ENCODE data around the gene KRT72.

KRT72 gene

GRCh38 chr12:52582971-52583456 lies 18.2 kb downstream of the KRT72 start:
- no peak overlapping the region for H3K4me3 ChIP-seq (ENCODE audit: low read length)
- H3K4me1 ChIP-seq (ENCODE audit: control insufficient read depth, insufficient read depth, low read length): no peaks in the 10 kb centered on the region
- no peaks in the 10 kb centered on the region for H3K9me3 ChIP-seq (replicated peaks; ENCODE audit: low read length)
- H3K9ac ChIP-seq (ENCODE audit: low read depth, low read length): no peak overlapping the region
- H3K4me2 ChIP-seq (ENCODE audit: low read length): no peak overlapping the region
- no peaks in the 10 kb centered on the region for H3K36me3 ChIP-seq (ENCODE audit: insufficient read depth, low read length)
- peaks cover 58% of the 10 kb centered on the region for H3K27me3 ChIP-seq (ENCODE audit: control insufficient read depth, insufficient read depth, low read length)

- Histone ChIP-seq H3K4me3 (ENCODE audit: low read length) (no peak overlapping the region), H3K36me3 (ENCODE audit: insufficient read depth, low read length) (no peaks in the 10 kb centered on the region), H3K9me3 (replicated peaks; ENCODE audit: low read length) (no peaks in the 10 kb centered on the region), H3K27me3 (ENCODE audit: control insufficient read depth, insufficient read depth, low read length) (peaks cover 55% of the 10 kb centered on the region), H3K4me2 (ENCODE audit: low read length) (no peak overlapping the region), H3K4me1 (ENCODE audit: control insufficient read depth, insufficient read depth, low read length) (no peaks in the 10 kb centered on the region), H3K9ac (ENCODE audit: low read depth, low read length) (no peak overlapping the region)
These were observed 18.8 kb downstream of the KRT72 start for GRCh38 chr12:52582486-52582885.

DNA sequence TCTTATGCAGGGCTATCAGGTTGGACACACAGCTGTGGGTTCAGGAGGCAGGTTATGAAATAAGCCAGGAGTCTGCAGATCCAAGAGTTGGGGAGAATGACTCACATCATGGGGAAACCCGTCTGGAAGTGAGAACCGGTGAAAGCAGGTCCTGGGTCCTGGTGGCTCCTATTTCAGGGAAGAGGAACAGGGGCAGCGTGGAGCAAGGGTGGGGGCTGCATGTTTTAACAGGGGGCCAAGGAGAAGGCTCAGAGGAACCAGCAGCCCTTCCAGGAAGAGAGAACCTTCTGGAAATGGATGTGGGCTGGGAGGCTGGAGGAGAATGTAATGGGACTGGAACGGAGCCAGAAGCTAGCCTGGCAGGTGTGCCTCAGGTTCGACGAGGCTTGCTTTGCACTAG lies 19.8 kb downstream of the KRT72 start:
- Histone ChIP-seq H3K9me3 (replicated peaks; ENCODE audit: low read length) (no peaks in the 10 kb centered on the region), H3K4me1 (ENCODE audit: control insufficient read depth, insufficient read depth, low read length) (no peaks in the 10 kb centered on the region), H3K9ac (ENCODE audit: low read depth, low read length) (no peak overlapping the region), H3K4me3 (ENCODE audit: low read length) (no peak overlapping the region), H3K36me3 (ENCODE audit: insufficient read depth, low read length) (no peaks in the 10 kb centered on the region), H3K4me2 (ENCODE audit: low read length) (no peak overlapping the region), H3K27me3 (ENCODE audit: control insufficient read depth, insufficient read depth, low read length) (peaks cover 53% of the 10 kb centered on the region)

GRCh38 chr12:52581066-52581465 lies 20.2 kb downstream of the KRT72 start:
- no peaks in the 10 kb centered on the region for H3K9me3 ChIP-seq (replicated peaks; ENCODE audit: low read length)
- no peaks in the 10 kb centered on the region for H3K36me3 ChIP-seq (ENCODE audit: insufficient read depth, low read length)
- no peak overlapping the region for H3K9ac ChIP-seq (ENCODE audit: low read depth, low read length)
- H3K4me1 ChIP-seq (ENCODE audit: control insufficient read depth, insufficient read depth, low read length): no peaks in the 10 kb centered on the region
- H3K4me3 ChIP-seq (ENCODE audit: low read length): no peak overlapping the region
- no peak overlapping the region for H3K4me2 ChIP-seq (ENCODE audit: low read length)
- H3K27me3 ChIP-seq (ENCODE audit: control insufficient read depth, insufficient read depth, low read length): peaks cover 53% of the 10 kb centered on the region

- no peaks in the 10 kb centered on the region for H3K4me1 ChIP-seq (ENCODE audit: control insufficient read depth, insufficient read depth, low read length)
- H3K36me3 ChIP-seq (ENCODE audit: insufficient read depth, low read length): no peaks in the 10 kb centered on the region
- H3K9ac ChIP-seq (ENCODE audit: low read depth, low read length): no peak overlapping the region
- peaks cover 55% of the 10 kb centered on the region for H3K27me3 ChIP-seq (ENCODE audit: control insufficient read depth, insufficient read depth, low read length)
- no peak overlapping the region for H3K4me2 ChIP-seq (ENCODE audit: low read length)
- H3K4me3 ChIP-seq (ENCODE audit: low read length): no peak overlapping the region
- no peaks in the 10 kb centered on the region for H3K9me3 ChIP-seq (replicated peaks; ENCODE audit: low read length)
These were observed 20.8 kb downstream of the KRT72 start for GRCh38 chr12:52580496-52580895.

- H3K4me2 ChIP-seq (ENCODE audit: low read length): no peak overlapping the region
- H3K27me3 ChIP-seq (ENCODE audit: control insufficient read depth, insufficient read depth, low read length): peaks cover 60% of the 10 kb centered on the region
- H3K9me3 ChIP-seq (replicated peaks; ENCODE audit: low read length): no peaks in the 10 kb centered on the region
- no peaks in the 10 kb centered on the region for H3K4me1 ChIP-seq (ENCODE audit: control insufficient read depth, insufficient read depth, low read length)
- no peak overlapping the region for H3K4me3 ChIP-seq (ENCODE audit: low read length)
- H3K9ac ChIP-seq (ENCODE audit: low read depth, low read length): no peak overlapping the region
- H3K36me3 ChIP-seq (ENCODE audit: insufficient read depth, low read length): no peaks in the 10 kb centered on the region
These were observed 21.5 kb downstream of the KRT72 start for GRCh38 chr12:52579468-52580465.

- Histone ChIP-seq H3K4me1 (ENCODE audit: control insufficient read depth, insufficient read depth, low read length) (no peaks in the 10 kb centered on the region), H3K27me3 (ENCODE audit: control insufficient read depth, insufficient read depth, low read length) (peaks cover 70% of the 10 kb centered on the region)
These were observed 22.8 kb downstream of the KRT72 start for GRCh38 chr12:52578469-52578868.

GRCh38 chr12:52577316-52577715 lies 23.9 kb downstream of the KRT72 start:
- Histone ChIP-seq H3K4me3 (ENCODE audit: low read length) (no peak overlapping the region), H3K27me3 (ENCODE audit: control insufficient read depth, insufficient read depth, low read length) (peaks cover 79% of the 10 kb centered on the region), H3K4me1 (ENCODE audit: control insufficient read depth, insufficient read depth, low read length) (no peaks in the 10 kb centered on the region), H3K36me3 (ENCODE audit: insufficient read depth, low read length) (no peaks in the 10 kb centered on the region), H3K9me3 (replicated peaks; ENCODE audit: low read length) (no peaks in the 10 kb centered on the region), H3K4me2 (ENCODE audit: low read length) (no peak overlapping the region), H3K9ac (ENCODE audit: low read depth, low read length) (no peak overlapping the region)

More at GRCh38 chr12:52578469-52578868, 22.8 kb downstream of the KRT72 start:
- Histone ChIP-seq H3K4me3 (ENCODE audit: low read length) (no peak overlapping the region), H3K9ac (ENCODE audit: low read depth, low read length) (no peak overlapping the region), H3K36me3 (ENCODE audit: insufficient read depth, low read length) (no peaks in the 10 kb centered on the region), H3K9me3 (replicated peaks; ENCODE audit: low read length) (no peaks in the 10 kb centered on the region), H3K4me2 (ENCODE audit: low read length) (no peak overlapping the region)

DNA sequence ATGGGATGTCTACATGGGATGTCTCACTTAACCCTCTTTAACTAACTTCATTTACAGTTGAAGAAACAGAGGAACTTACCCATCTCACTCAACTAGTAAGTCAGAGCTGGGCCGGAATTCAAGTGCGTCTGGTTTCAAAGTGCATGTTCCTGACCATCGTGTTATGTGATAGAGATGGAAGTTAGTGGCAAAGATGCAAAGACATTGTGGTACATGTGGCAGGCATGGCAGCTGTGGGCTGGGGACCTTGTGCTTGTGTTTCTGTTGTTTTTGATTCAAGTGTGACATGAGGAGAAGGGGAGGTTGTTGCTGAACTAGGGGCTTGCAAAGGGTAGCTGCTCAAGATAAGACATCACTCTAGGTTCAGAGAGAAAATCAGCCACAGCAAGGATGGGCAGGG lies 25.3 kb downstream of the KRT72 start:
- no peaks in the 10 kb centered on the region for H3K4me1 ChIP-seq (ENCODE audit: control insufficient read depth, insufficient read depth, low read length)
- no peak overlapping the region for H3K4me3 ChIP-seq (ENCODE audit: low read length)
- no peaks in the 10 kb centered on the region for H3K9me3 ChIP-seq (replicated peaks; ENCODE audit: low read length)
- no peak overlapping the region for H3K9ac ChIP-seq (ENCODE audit: low read depth, low read length)
- no peak overlapping the region for H3K4me2 ChIP-seq (ENCODE audit: low read length)
- H3K36me3 ChIP-seq (ENCODE audit: insufficient read depth, low read length): no peaks in the 10 kb centered on the region
- peaks cover 82% of the 10 kb centered on the region for H3K27me3 ChIP-seq (ENCODE audit: control insufficient read depth, insufficient read depth, low read length)

DNA sequence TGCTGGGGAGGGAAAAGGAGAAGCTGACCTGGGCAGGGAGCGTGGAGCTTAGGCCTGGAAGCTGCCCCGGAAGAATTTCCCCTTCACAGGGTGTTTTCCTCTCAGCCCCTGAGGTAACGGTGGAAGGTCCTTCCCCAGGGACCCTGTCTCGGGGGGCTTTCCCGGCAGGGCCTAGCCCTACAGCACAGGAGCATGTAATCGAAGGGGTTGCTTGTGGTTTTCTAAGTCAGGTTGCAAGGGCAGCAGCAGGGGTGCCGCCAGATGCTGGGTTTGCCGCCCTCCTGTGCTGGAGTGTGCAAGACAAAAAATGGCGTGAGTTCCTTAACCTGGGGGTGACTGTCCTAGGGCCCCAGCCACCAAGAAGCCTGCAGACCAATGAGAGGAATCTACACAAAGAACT lies 26.0 kb downstream of the KRT72 start:
- no peaks in the 10 kb centered on the region for H3K36me3 ChIP-seq (ENCODE audit: insufficient read depth, low read length)
- H3K9me3 ChIP-seq (replicated peaks; ENCODE audit: low read length): no peaks in the 10 kb centered on the region
- no peak overlapping the region for H3K4me3 ChIP-seq (ENCODE audit: low read length)
- H3K27me3 ChIP-seq (ENCODE audit: control insufficient read depth, insufficient read depth, low read length): peaks cover 82% of the 10 kb centered on the region
- no peak overlapping the region for H3K9ac ChIP-seq (ENCODE audit: low read depth, low read length)
- no peak overlapping the region for H3K4me2 ChIP-seq (ENCODE audit: low read length)
- H3K4me1 ChIP-seq (ENCODE audit: control insufficient read depth, insufficient read depth, low read length): no peaks in the 10 kb centered on the region

DNA sequence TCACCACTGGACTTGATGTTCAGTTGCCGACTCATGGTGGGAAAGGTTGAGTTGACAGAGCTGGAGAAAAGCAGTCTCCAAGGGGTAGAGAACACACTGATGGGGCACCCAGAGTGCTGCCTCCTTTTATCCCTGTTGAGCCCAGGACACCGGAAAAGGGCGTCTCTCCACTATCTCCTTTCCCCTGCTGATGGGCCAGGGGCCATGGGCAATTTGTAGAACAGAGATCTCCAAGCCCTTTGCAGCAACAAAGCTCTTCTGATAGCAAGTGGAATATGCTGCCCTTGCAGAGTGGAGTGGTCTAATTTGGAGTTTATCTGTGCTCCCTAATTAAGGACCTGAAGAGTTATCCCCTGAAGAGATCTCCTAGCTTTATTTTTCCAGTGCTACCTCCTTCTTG lies 27.5 kb downstream of the KRT72 start, which contains the start of gene KRT74:
TSS of gene KRT74 (minus strand) at position 101 of the 400 bp plus-strand sequence. CDS start at position 35, 66 bp downstream.
- H3K4me2 ChIP-seq (ENCODE audit: low read length): no peak within 1 kb of the TSS
- H3K4me3 ChIP-seq (ENCODE audit: low read length): no peak within 1 kb of the TSS
- H3K9me3 ChIP-seq (replicated peaks; ENCODE audit: low read length): no peaks in the 10 kb centered on the region
- H3K4me1 ChIP-seq (ENCODE audit: control insufficient read depth, insufficient read depth, low read length): no peaks in the 10 kb centered on the region
- no peaks in the 10 kb centered on the region for H3K36me3 ChIP-seq (ENCODE audit: insufficient read depth, low read length)
- H3K9ac ChIP-seq (ENCODE audit: low read depth, low read length): no peak within 1 kb of the TSS
- peaks cover 78% of the 10 kb centered on the region for H3K27me3 ChIP-seq (ENCODE audit: control insufficient read depth, insufficient read depth, low read length)

All from skeletal muscle satellite cell (primary cell).